HG03280 (cell line): ENCODE results near the gene KRT20.

Experiments
- ATAC-seq: cut with Tn5 transposase; IDR thresholded peaks from one replicate; pipeline ENCODE4 v1.9.1; 2021; ENCODE audit warnings: mild to moderate bottlenecking, moderate library complexity; ENCODE audit not compliant: unreplicated experiment

The KRT20 gene

GRCh38 chr17:40854175-40854814 is 30.7 kb downstream of the KRT20 start:
- no peak for ATAC-seq

GRCh38 chr17:40852364-40852763 is 32.7 kb downstream of the KRT20 start:
- no peak for ATAC-seq

DNA sequence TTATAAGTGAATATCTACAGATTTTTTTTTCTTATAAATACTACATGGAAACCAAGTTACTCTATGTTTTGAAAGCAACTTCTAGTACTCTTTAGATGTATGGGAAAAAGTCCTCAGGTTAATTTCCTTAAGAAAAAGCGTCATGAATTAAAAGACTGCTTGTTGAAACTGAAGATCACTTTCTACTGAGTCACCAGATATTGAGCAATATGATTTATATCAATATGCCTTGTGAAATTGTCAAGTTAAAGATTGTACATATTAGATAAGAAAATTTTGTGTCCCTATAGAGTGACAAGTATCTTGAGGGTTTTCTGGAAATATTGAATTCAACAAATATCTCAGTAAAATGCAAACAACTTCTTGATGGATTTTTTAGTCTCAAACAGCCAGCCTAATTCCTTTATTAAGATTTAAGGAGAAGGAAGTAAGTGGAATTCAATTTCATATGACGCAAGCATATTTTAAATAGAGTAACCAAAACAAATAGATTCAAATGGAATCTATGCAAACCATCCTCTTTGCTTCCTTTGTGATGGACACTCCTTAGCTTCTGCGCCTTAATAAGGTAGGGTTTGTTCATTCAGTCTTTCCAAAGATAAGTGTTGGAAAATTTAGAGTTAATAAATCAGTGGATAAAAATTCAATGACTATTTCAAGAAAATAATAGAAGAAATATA is 34.6 kb downstream of the KRT20 start:
- ATAC-seq, result no peak

DNA sequence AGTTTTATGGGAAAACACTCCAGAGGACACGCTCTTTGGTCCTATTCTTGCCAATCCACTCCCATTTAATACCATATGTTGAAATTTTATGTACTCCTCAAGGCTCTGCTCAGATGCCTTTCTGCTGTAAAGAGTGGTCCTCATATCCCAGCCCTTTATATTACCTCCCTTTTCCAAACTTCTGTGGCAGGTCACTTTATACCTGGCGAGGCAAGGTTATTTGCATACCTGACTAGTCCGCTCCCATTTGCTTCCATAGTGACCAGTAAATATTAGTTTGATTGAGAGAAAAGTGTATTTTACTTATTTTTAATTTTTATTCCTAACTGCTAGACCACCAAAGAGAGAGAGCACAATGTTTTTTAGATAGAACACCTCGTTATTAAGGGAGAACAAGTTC is 35.3 kb downstream of the KRT20 start:
- ATAC-seq, result no peak

- no peak for ATAC-seq
Observed at GRCh38 chr17:40848583-40849235, 36.3 kb downstream of the KRT20 start.

DNA sequence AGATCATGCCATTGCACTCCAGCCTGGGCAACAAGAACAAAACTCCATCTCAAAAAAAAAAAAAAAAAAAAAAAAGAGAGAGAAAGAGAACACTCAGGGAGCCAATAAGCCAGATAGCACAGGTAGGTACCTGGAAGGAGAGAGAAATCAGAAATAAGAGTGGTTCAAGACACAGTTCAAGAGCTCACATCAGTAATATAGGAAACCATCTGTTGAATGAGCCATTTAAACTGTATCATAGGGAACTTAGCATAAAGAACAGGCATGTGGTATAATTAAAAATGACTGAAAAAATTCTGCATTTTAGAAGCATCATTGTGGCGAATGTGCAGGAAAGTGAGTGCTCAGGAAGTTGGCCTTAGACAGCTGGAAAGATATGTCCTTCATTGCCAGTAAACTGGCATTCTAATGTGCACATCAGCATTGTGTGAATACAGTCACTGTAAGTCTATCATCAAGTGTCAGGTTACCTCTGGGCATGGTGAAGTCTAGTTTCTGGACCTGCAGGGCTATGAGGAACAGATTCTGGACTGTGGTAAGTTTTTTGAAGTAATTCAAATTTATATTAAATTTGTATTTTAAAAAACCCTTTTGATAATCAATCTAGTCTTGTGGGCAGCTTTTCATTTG is 38.4 kb downstream of the KRT20 start:
- ATAC-seq, result no peak

DNA sequence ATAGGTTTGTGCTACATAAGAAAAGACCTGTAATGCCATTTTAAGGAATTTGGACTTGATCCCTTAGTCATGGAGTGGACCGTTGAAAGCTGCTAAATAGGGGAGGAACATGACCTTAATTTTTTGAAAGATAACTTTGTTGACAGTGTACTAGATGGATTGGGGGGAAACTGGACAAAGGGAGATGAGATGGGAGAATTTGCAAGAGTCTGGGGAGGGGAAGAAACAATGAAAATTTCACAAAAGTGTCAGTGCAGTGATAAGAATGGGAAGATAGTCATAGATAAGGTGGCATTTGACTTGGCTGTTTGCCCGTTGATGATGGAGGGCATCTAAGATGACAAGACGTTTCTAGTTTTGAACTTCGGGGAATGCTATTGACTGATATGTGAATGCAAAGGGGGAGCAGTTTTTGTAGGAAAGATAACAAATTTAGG is 40.4 kb downstream of the KRT20 start:
- no peak for ATAC-seq

DNA sequence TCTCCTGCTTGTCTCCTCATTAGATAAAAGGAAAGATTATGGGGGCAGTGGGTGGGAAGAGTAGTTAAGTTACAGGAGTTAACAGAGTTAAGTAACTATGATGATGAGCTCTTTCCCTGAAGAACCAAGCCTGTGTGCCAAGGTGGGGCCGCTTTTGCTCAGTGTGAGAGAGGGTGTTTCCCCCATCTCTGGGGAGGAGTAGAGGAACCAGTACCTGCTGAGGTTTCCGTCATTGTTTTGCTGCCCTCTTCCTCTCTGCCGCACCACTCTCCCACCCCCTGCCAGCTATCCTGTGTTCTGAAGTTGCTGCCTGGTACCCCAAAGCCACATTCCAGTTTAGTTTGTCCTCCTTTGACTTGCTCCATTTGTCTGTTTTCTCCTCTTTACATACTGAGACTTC is 41.8 kb downstream of the KRT20 start:
- no peak for ATAC-seq

DNA sequence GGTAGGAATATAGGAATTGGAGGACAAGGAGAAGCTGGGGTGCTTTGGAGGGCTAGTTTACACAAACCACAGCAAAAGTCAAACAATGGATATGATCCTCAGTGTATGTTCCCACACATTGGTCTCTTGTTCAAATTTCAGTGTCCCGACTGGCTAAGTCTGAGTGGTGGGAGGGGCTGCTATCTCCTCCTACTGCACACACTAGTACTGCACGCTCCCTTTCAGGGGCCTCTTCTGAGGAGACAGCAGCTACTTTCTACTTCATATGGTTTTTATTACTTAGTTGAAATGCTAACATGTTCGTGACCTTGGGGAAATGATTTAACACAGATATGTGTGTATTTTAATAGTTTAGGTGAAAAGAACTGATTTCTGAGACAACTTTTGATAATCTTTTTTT is 43.8 kb downstream of the KRT20 start:
- no peak for ATAC-seq

- ATAC-seq, result no peak
Observed at GRCh38 chr17:40839194-40839593, 45.8 kb downstream of the KRT20 start.

GRCh38 chr17:40836020-40836419 is 49.0 kb downstream of the KRT20 start:
- no peak for ATAC-seq

GRCh38 chr17:40833882-40834281 is 51.2 kb downstream of the KRT20 start:
- no peak for ATAC-seq

GRCh38 chr17:40832840-40833239 is 52.2 kb downstream of the KRT20 start:
- ATAC-seq, result no peak

DNA sequence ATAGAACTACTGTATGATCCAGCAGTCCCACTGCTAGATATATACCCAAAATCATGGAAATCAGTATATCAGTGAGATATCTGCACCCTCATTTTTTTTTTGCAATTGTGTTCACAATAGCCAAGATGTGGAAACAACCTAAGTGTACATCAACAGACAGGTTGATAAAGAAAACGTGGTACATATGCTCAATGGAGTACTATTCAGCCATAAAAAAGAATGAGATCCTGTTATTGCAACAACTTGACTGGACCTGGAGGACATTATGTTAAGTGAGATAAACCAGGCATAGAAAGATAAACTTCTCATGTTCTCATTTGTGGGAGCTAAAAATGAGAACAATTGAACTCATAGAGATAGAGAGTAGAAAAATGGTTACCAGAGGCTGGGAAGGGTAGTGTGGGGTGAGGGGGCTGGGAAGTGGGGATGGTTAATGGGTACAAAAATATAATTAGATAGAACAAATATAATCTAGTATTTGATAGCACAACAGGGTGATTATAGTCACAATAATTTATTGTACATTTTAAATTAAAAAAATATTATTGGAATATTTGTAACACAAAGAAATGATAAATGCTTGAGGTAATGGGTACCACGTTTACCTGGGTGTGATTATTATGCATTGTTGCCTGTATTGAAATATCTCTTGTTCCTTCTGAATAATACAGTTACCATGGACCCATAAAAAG is 54.8 kb downstream of the KRT20 start:
- no peak for ATAC-seq

GRCh38 chr17:40828454-40829044 is 56.5 kb downstream of the KRT20 start:
- ATAC-seq, result no peak

DNA sequence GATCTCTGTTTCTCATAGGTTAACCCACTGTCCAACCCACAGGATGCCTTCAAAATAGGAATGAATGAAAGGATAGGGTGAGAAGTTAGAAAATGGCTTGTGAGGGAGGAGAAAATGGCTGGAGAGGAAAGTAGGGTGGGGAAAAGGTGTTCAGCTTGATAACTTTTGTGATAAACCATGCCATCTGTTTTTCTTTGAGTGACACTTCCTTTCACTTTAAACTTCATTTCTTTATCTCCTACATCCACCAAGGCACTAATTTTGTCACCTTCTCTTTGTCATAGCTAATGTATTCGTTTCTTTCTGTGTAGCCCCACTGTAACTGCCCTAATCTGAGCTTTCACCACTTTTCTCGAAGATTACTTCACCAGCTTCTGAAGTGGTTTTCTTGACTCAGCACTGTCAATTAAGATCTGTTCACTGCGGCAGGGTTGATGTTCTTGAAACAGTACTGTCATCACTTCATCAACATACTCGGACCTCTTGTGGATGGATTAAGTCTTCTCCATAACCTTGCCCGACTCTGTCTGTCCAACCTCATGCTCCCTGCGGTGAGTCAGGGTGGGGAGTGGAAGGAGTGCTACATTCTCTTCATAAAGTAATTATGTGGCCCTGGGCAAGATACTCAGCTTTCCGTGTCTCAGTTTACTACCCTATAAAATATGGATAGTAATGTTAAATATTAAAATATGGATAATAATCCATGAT is 57.1 kb downstream of the KRT20 start:
- no peak for ATAC-seq
